Activated CD8-positive, alpha-beta memory T cell treated with anti-CD3 and anti-CD28 coated beads for 24 hours (primary cell): Measurements from ENCODE around the gene MOBP.

ENCODE experiments used
- DNase-seq: peaks from one replicate; pipeline ENCODE4 v3.0.0-alpha.2; 2020

The MOBP gene

GRCh38 chr3:39501059-39501458 lies 33.6 kb downstream of the MOBP start:
- no peak for DNase-seq

GRCh38 chr3:39501968-39502837 lies 34.7 kb downstream of the MOBP start:
- DNase-seq, result no peak

GRCh38 chr3:39502838-39503145 lies 35.3 kb downstream of the MOBP start:
- DNase-seq, result no peak

GRCh38 chr3:39505866-39506742 lies 38.6 kb downstream of the MOBP start:
- no peak for DNase-seq

GRCh38 chr3:39506863-39507262 lies 39.4 kb downstream of the MOBP start:
- DNase-seq, result no peak

- no peak for DNase-seq
Observed at GRCh38 chr3:39513791-39514369, 46.4 kb downstream of the MOBP start.

- DNase-seq, result no peak
Observed at GRCh38 chr3:39515681-39516441, 48.4 kb downstream of the MOBP start.

- no peak for DNase-seq
Observed at GRCh38 chr3:39519103-39519502, 51.6 kb downstream of the MOBP start.

- no peak for DNase-seq
Observed at GRCh38 chr3:39519554-39520288, 52.2 kb downstream of the MOBP start.

- no peak for DNase-seq
Observed at GRCh38 chr3:39521456-39521855, 54.0 kb downstream of the MOBP start.

- no peak for DNase-seq
Observed at GRCh38 chr3:39524107-39524506, 56.6 kb downstream of the MOBP start.

GRCh38 chr3:39528844-39529243 lies 61.4 kb downstream of the MOBP start:
- DNase-seq, result no peak

- DNase-seq, result no peak
Observed at GRCh38 chr3:39529577-39529976, 62.1 kb downstream of the MOBP start.

- DNase-seq, result no peak
Observed at GRCh38 chr3:39531066-39531465, 63.6 kb downstream of the MOBP start.

GRCh38 chr3:39531665-39532064 lies 64.2 kb downstream of the MOBP start:
- no peak for DNase-seq

- DNase-seq, result no peak
Observed at GRCh38 chr3:39532777-39533176, 65.3 kb downstream of the MOBP start.

GRCh38 chr3:39533226-39533625 lies 65.7 kb downstream of the MOBP start:
- no peak for DNase-seq

GRCh38 chr3:39540162-39540921 lies 72.9 kb downstream of the MOBP start:
- DNase-seq, result no peak

- no peak for DNase-seq
Observed at GRCh38 chr3:39541442-39541841, 74.0 kb downstream of the MOBP start.

- DNase-seq, result no peak
Observed at GRCh38 chr3:39541917-39542329, 74.4 kb downstream of the MOBP start.

GRCh38 chr3:39542588-39542988 lies 75.1 kb downstream of the MOBP start:
- no peak for DNase-seq
